GM21390 (cell line): ENCODE results near the gene TRPC6.

Experiments
- ATAC-seq: cut with Tn5 transposase; IDR thresholded peaks from one replicate; pipeline ENCODE4 v1.9.1; 2021; ENCODE audit not compliant: unreplicated experiment

TRPC6 gene

DNA sequence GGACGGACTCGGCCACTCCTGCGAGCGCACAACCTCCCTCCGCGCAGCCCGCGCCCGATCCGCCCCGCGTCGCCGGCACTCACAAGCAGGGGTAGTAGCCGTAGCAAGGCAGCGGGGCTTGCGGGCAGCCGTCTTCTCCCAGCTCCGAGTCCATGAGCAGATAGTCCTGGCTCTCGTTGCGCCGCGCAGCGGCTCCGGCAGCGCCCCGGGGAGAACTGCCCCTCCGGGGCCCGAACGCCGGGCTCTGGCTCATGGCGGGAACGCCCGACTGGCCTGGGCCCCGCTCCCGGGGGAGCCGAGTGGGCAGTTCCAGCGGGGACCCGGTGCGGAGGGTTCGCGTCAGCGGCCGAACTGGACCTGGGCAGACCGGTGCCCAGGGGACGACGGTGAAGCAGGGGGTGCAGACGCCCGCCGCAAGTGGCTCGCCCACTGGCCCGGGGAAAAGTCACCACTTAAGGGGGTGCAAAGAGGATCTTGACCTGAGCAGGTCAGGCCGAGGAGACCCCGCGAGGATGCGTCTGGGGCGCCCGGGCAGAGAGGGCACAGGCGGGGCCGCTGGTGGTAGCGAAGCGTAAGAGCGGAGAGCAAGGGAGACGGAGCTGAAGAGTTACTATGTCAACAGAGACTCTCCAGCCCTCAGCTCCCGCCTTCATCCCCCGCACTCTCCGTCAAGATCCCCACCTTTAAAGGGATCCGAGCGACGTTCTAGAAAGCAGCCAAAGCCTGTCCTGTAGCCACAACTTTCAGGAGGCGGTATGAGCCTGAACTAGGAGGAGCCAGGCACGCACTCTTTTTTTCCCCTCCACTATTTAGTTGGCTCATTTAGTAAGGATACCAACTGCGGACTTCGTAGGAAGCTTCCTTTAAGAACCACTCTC is at the start of gene TRPC6:
TSS of gene TRPC6 (minus strand) at position 757 of the 878 bp plus-strand sequence. CDS start at position 253, 504 bp downstream.
- ATAC-seq: no peak

DNA sequence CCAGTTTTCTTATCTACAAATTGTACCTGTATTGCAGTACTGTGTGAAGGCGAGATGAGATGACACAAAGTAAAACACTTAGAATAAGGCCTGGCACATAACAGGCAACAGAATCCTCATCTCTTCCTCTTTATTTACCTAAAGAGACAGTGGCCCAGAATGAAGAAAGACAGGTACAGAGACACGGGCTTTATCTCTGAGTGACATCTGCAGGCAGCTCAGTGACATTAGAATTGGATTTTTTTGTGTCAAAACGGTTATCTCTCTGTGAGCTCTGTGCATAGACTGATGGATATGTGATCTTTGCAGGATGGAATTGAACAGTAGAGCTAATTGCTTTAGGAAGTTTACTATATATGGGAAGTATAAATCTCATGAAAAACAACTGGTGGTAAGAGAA is 36.2 kb upstream of the TRPC6 start:
- ATAC-seq: no peak

DNA sequence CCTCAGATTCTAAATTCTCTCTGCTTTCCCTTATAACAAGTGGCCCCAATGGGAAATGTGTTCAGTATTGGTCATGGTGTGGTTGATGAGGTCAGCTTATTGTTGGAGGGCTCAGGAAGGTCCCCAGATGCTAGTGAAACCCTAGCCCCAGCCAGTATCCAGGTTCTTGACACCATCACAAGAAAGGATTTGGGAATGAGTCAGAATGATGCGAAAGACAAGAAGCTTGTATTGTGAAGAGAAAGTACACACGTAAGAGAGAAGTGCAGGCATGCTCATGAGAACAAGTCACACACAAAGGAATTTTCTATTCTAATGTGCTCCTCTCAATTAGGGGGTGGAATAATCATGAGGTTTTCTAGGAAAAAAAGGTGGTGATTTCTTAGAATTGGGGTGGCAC is 34.9 kb upstream of the TRPC6 start:
- ATAC-seq: no peak

DNA sequence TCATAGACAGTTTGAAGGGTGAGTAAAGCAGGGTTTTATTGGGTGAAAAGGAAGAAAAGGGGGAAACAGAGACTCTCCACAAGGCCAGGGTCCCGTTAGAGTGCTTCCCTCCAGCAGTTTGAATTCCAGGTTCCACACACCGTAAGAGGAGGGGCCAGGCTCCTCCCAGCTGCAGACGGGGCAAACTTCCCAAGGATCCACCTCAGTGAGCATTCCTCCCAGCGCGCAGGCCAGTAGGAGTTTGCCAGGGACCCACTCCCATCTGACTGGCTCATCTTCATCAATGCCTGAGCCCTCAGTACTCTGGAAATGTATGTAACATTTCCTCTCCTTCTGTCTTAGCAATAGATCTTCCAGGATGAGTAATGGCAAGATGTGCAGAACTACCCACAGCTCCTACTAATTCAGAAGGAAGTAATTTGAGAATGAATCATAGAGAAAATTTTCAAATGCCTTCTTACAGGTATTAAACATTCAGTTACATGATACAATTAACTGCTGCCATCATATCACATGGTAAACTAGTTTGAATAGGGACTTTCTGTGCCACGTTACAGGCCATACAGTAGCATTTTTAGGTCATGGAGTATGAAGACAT is 34.0 kb upstream of the TRPC6 start:
- ATAC-seq: no peak

DNA sequence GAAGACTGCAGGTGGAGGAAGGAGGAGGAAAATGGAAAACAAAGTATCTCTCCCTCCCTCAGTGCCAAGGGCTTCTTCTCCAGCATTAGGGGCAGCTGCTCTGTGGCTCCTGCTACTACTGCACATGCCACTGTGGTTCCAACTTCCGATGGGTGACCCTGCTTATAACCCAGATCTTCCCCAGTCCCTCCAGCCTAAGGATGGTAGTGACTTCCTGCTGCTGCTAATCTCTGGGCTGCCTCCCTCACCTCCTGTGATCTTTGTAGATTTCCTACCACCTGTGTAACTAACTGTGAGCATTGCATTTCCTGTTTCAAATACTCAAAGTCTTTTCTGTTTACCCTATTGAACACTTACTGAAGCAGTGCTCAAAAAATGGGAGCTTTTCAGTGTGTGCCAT is 28.7 kb upstream of the TRPC6 start:
- ATAC-seq: no peak

DNA sequence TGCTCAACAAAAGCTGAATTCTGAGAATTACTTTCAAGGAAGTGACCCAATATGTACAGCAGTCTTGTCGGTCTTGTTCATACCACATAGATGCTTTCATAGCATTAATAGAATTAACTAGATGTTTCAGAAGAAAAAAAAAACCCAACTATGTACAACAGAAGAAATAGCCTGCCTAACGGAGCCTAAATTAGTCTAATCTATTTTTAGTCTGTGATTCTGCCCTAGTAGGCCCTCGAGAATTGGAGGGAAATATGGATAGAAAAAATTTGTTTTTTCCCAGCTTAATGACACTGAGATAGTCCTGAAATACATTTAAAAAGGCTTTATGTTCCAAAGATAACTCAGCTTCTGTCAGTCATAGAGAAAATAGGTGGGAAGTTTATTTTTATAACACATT is 17.1 kb upstream of the TRPC6 start:
- ATAC-seq: no peak

DNA sequence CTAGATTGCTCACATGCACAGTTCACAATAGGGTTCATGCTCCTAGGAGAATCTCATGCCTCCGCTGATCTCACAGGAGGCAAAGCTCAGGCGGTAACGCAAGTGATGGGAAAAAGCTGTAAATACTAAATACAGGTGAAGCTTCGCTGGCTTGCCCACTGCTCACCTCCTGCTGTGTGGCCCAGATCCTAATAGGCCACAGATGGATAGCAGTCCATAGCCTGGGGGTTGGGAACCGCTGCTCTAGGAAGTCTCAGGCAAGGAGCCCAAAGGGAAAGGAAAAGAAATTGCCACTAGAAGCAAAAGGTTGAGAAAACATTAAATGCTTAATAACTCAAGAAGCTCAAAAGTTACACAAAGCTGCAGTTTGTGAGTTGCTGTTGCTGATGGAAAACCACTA is 3.2 kb upstream of the TRPC6 start:
- ATAC-seq: no peak

DNA sequence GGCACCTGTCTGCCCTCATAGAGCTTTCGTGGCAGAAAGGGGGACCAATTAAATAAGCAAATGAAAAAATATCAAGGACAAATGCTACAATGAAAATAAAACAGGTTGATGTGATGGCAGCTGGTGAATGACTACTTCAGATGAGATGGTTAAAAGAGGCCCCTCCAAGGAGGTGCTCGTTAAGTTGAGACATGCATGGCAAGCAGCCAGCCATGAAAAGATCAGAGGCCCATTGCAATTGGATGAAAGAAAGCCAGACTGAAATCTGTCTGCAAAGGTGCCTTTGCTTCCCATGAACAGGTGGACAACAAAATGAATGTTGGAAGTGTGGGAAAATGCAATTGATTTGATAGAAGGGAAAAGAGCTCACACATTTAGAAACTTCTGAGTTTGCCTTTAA is 848 bp upstream of the TRPC6 start:
- no peak for ATAC-seq

DNA sequence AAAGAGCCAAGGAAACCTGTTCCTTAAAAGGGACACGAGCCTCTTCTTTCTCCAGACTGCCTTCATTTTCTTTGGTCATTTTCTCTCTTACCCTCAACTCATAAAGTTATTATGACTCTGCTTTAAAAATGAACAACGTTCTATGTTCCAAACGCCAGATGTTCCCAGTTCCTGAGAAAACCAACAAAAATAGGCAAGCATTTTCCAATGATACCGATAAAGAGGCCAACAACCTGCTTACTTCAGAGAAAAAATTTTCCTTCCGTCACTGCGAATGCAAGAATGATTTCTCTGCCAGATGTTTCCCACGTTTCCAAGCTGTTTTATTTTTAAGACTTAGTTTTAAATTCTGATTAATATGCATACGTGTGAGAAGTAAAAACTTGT is 315 bp upstream of the TRPC6 start:
- no peak for ATAC-seq

DNA sequence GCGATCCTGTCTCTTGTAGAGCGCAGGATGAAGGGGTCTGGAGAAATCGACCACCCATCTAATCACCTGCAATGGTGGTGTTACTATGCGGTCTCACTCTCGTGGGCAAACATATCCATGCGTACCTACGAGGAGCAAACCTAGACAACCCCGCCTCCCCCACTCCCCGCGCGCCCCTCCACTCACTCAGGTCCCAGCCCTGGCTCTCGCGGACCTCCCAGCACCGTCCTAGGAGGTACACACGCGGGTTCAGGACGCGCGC is 887 bp downstream of the TRPC6 start:
- ATAC-seq: no peak

DNA sequence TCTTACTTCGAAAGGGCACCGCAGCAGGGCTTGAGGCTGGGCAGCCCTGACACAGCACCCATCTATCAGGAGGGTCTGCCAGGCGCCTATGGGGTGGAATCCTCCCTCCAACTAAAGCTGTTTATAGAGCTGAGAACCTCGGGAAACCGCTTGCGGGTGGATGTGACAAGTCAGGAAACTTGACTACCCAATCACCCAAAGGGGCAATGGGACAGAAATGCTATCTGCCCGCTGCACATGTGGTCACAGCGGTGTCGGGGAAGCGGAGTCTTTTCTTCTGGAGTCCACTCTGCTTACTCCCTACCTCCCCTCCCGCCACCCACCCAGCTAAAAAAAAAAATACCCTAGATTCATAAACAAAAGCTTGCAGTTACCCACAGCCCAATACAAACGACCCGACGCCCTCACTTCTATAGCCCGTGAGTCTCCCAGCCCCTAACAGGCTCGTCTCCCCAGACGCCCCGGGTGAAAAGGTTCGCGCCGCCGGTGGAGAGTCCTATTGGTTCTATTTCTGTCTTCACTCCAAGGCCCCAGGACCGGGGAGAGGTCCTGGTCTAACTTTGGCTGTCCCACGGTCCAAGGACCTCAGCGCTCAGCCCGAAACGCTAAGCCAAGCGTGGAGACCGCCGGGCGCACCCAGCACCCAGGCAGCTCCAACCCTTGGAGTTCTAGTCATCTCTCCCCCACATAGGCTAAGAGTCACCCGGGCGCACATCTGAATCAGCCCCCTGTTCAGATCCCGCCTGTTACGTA is 1.4 kb downstream of the TRPC6 start:
- ATAC-seq: no peak

DNA sequence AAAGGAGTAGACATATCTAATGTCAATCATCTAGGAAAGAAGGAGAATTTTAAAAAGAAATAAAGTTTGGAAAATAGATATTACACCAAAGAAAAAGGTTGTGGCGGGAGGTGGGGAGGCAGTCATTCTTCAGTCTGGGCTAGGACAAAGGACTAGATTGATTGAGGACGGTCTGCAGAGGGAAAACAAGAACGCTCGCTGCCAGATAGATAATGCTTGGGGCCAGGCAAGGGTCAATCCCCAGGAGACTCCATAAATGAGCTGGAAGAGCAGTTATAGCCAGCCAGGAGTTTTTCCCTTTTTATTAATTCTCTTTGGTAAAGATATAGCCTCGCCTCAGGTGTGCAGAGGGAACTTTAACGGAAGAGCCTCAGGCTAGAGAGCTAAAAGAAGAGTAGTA is 6.3 kb downstream of the TRPC6 start:
- ATAC-seq: no peak

DNA sequence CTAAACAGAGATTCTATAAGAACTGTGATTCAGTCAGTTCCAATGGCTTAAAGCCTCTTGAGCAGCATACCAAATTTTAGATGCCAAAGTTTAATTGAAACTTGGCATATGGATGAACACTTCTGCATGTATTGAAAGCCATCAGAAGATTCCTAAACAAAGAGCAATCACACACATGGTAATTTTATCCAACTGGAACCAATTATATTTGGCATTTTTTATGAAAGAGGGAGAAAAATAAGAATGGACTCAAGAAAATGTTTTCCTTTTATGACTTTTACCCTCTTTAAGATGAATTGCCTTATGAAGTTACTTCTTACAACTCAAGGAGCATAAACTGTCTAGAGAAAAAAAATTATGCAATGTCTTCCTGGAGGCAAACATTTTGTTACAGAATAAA is 7.4 kb downstream of the TRPC6 start:
- no peak for ATAC-seq

DNA sequence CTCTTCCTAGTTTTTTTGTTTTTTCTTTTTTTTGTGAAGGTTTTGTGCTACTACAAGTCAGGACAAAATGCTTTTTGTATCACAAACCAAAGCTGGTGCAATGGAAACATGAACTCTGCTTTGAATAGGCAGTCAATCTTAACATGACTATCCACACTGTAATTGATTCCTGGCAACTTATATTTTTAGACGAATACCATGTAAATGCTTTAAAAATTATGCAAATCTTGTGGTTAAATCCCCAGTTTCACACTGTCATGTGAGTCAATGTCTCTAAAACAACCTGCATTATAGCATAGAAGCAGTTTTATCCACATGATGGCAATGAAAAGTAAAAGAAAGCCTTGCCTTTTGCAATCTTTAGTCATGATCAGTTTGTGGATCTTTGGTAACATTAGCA is 8.9 kb downstream of the TRPC6 start:
- no peak for ATAC-seq

DNA sequence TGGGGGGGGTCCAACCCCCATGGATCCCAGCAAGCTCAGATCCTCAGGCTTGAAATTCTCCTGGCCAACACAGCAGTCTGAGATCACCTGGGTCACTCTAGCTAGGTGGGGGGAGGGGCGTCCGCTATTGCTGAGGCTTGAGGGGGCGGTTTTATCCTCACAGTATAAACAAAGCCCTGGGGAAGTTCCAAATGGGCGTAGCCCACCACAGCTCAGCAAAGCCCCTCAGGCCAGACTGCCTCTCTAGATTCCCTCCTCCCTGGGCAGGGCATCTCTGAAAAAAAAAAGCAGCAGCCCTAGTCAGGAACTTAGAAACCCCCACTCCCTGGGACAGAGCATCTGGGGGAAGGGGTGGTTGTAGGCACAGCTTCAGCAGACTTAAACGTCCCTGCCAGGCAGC is 16.7 kb downstream of the TRPC6 start:
- no peak for ATAC-seq

DNA sequence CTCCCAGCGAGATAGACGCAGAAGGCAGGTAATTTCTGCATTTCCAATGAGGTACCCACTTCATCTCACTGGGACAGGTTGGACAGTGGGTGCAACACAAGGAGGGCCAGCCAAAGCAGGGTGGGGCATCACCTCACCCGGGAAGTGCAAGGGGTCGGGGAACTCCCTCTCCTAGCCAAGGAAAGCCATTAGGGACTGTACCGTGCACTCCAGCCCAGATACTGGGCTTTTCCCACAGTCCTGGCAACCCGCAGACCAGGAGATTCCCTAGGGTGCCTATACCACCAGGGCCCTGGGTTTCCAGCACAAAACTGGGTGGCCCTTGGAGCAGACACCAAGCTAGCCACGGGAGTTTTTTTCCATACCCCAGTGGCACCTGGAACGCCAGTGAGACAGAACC is 17.2 kb downstream of the TRPC6 start:
- ATAC-seq: no peak

DNA sequence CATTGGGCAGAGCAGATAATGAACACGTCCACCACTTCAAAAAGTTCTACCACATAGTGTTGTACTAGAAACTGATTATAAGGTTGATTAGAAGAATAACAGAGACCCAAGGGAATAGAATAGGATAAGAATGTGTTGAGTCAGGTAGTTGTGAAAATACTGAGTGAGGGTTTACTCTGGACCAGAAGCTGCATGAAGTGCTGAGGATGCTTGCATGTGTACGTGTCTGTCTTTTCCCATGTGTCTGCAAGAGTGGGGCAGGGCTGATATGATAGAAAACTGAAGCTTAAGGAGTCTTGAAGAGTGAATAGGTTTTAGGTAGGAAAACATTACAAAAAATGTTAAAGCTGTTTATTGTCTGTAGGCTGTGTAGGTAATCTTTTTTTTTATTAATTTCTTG is 20.6 kb downstream of the TRPC6 start:
- ATAC-seq: no peak

DNA sequence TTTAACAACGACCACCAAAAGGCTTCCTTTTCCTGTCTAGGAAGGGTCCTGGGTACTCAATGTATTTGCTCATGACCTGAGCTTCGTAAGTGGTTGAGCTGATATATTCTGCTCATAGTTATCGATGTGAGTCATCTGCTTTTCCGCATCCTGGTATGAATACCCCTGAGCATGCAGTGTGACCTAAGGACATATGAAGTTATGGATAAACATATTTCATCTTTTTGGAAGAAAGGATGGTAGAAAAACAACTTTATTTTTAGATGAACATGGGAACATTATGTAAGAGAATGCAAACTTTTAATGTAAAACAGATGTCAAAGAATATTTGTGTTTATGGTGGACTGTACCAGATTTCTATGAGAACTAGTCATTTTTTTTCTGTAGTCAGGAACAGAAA is 28.4 kb downstream of the TRPC6 start:
- no peak for ATAC-seq

DNA sequence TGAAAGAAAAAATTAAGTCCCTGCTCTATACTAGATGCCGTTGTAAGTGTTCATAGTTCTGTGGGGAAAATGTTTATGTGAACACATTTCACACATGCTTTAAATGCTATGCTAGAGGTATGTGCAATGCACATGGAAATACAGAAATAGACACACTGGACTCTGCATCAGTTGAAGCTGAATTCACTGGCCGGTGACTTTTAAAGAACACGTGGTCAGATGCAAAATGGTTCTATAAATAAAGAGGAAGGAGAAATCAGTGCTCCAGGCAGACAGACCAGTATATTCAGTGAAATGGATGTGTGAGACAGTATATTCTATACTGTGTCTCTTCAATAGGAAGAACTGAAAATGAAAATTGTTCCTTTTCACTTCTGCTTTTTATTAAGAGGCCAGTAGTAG is 29.9 kb downstream of the TRPC6 start:
- peak; percentile 100 for ATAC-seq

DNA sequence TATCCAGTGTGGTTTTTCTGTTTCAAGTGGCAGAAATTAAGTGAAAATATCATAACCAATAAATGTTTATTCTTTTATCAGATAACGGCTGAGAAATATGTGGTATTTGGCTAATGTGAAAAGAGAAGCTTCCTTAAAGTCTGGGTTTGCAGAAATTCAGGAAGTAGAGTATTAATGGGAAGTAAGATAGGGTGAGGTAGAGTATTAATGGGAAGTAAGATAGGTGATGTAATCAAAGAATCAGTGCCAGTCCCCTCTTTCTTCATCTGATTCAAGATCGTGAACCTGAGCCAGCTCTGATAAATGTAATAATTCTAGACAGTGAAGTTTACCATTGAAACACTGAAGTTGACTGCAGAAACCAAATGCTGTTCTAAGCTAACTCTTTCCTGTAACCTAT is 30.9 kb downstream of the TRPC6 start:
- no peak for ATAC-seq

DNA sequence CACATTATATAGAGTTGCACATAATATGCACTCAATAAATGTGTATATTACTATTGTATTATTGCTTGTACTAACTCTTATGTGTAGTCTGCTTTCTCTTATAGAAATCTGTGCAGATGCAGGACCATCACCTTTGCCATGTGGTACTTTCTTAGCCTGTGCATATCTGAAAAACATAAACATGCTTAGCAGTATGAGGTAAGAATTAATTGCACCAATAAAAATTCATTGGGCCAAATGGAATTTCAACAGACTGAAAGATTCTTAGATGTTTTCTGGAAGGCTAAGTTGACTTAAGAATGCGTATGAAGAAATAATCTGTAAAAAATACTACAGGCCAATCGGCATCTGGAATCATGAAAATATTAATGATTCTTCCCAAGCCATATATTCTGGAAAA is 55.3 kb downstream of the TRPC6 start:
- ATAC-seq: no peak

DNA sequence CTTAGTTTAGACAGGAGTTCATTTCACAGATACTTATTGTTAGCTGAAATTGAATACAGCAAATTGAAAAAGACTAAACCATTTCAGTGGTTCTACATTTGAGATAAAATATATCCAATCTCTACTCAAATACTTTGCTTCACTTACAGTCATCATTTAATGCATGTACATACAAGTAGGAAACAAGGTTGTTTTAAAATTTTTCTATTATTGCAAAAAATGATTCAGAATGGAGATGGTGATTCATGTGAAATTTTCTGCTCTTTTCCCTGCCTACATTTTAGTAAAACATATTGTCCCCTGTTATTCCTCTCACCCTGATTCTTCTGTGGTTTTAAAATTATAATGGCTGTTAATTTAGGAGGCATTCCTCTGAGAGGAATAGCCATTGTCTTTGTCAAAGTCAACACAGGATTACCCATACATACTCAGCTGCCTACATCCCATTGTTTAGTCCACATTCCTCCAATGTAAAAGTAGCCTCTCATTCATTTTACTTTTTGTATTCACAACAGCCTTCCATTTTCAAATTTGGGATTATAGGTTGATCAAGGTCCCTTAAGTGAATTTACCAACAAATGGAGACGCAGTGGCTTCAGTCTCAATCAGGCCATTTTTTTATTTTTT is 60.1 kb downstream of the TRPC6 start:
- no peak for ATAC-seq
